GM18499 (cell line): ENCODE results near the gene SEC14L5.

Experiments used
- ATAC-seq: cut with Tn5 transposase; IDR thresholded peaks from one replicate; pipeline ENCODE4 v1.9.1; 2021; ENCODE audit warnings: moderate number of reproducible peaks; ENCODE audit not compliant: insufficient read depth, unreplicated experiment

Gene SEC14L5

GRCh38 chr16:4980691-4981090 is 22.6 kb downstream of the SEC14L5 start:
- ATAC-seq: no peak

GRCh38 chr16:4981473-4981872 is 23.3 kb downstream of the SEC14L5 start:
- no peak for ATAC-seq

DNA sequence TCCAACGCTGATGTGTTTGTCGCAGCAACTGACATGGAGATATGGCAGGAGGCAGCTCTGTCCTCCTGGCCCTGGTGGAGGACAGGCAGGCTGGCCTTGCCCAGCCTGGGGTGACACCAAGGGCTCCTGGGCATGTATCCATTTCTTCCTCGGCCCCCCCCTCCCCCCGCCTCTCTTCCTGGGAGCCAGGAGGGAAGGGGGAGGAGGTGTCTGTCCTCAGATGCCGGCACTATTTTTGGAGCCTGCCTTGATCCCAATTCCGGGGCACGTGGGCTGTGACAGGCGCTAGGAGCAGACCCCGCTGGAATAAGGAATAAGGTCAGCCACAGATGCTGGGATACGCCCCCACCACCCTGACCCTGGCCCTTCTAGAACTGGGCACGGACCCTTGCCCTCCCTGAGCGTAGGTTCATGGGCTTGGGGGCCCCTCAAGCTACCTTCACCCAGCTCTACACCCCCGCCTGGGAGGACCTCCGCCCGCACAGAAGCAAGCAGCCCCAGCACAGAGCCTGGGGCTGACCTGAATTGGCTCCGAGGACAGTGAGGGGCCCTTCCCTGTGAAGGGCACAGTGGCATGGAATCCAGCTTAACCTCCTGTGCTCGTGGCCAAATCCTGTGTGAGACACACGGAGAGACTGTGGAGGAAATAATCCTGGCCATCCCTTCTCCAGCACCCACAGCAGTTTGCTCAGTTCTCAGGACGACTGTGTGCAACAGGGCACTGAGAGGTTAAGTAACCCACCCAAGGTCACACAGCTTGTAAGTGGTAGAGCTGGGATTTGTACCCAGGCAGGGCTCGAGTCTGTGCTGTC is 24.1 kb downstream of the SEC14L5 start:
- no peak for ATAC-seq

- ATAC-seq: no peak
These were observed 26.3 kb downstream of the SEC14L5 start for GRCh38 chr16:4984174-4984990.

GRCh38 chr16:4987250-4987579 is 29.1 kb downstream of the SEC14L5 start:
- no peak for ATAC-seq

- no peak for ATAC-seq
These were observed 29.6 kb downstream of the SEC14L5 start for GRCh38 chr16:4987580-4988374.

DNA sequence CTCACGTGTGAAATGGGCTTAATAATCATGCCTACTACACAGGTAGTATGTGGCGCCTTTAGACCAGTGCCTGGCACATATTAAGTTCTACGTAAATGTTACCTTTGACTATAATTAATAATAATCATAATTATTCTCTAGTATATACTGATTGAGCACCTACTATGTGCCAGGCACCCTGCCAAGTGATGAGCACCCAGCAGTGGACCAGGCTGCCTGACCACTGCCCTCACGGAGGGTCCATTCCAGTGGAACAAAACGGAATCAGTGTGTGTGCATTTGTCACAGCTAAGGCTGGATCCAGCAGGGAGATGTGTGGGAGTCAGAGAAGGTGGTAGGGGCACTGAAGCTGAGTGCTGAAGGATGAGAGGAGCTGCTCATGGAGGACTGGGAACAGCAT is 30.5 kb downstream of the SEC14L5 start:
- no peak for ATAC-seq

DNA sequence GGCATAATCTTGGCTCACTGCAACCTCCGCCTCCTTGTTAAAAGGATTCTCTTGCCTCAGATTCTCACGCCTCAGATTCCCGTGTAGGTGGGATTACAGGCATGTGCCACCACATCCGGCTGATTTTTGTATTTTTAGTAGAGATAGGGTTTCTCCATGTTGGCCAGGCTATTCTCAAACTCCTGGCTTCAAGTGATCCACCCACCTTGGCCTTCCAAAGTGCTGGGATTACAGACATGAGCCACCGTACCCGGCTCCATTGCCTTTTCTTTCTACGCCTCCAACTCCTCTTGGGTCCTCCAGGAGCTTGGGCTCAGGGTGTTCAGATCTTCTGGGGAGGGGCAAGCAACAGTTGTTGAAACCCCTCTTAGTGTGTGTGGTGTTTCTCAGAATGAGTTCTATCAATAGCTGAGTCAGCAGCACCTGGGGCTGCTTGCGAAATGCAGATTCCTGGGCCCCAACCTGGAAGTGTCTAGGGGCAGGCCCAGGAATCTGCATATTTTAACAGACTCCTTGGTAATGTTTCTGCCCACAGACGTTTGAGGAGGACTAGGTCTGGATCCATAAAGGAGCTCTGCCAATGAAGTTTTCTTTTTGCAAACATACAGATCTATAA is 31.4 kb downstream of the SEC14L5 start:
- no peak for ATAC-seq

GRCh38 chr16:4990415-4990814 is 32.3 kb downstream of the SEC14L5 start:
- ATAC-seq: no peak

- ATAC-seq: no peak
These were observed 33.6 kb downstream of the SEC14L5 start for GRCh38 chr16:4991754-4992153.

DNA sequence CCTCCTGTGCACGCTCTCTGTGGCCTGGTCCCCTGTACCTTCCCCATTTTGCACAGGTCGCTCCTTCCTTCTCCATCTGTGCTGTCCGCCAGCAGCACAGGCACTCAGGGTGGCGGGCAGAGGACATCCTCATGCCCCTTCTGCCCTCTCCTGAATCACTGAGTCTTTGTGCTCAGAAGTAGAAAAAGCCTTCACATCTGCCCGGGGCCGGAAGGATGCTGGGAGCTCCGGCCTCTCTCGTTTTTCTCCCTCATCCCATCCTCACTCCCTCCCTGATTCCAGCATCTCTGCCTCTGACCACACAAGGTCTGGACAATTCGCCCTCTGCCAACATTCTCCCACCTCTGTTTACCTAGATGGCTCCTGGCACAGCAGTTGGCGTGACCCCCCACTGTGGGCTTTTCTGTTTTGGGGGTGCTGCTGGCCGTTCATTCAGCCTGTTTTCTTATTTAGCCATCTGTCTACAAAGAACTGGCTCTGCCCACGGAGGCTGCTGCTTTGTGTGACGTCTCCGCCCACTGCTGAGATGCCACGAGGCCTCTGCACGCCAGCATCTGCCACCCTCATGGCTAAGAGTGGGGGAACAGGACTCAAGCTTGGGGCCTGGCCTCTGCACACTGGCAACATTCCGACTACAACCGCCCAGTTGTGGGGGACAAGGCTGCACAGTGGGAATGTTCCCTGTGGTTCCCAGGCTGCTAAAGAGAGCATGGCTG is 36.7 kb downstream of the SEC14L5 start:
- ATAC-seq: no peak

DNA sequence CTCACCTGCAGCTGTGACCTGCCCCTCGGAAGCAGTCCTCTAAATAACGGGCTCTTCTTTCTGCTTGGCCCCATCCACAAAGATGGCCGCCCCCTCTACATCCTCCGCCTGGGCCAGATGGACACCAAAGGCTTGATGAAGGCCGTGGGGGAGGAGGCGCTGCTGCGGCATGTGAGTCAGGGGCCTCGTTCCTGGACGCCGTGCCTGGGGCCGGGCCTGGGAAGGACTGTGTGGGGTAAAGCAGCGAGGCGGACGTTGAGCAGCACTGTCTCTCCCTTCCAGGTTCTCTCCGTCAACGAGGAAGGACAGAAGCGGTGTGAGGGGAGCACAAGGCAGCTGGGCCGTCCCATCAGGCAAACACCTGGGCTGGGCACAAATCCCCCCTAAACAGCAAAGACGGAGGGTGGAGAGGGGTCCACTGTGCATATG is 42.5 kb downstream of the SEC14L5 start:
- ATAC-seq: no peak

GRCh38 chr16:5001571-5001970 is 43.4 kb downstream of the SEC14L5 start:
- no peak for ATAC-seq

- ATAC-seq: no peak
These were observed 43.9 kb downstream of the SEC14L5 start for GRCh38 chr16:5001986-5002385.

- no peak for ATAC-seq
These were observed 44.6 kb downstream of the SEC14L5 start for GRCh38 chr16:5002699-5003143.

GRCh38 chr16:5003211-5003610 is 45.1 kb downstream of the SEC14L5 start:
- no peak for ATAC-seq

- ATAC-seq: no peak
These were observed 45.7 kb downstream of the SEC14L5 start for GRCh38 chr16:5003828-5004227.

DNA sequence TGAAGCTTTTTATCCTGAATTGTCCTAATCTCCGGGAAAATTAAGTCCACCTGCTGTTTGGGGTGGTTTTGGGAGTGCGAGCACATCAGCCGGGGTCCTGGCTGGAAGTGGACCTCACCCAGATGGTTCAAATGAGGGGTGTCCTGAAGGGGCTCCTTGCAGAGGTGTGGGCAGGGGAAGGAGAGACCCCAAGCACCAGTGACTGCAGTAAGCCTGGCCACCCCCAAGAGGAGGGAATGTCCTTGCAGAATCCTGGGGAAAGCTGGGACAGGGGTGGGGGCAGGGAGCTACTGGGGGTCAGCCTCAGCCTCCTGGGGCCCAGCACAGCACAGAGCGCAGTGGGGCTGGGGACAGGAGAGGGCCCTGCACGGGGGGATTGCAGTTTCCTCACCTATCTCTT is 46.2 kb downstream of the SEC14L5 start:
- ATAC-seq: no peak

- no peak for ATAC-seq
These were observed 47.8 kb downstream of the SEC14L5 start for GRCh38 chr16:5005916-5006315.
